HG03354 (cell line): ENCODE measurements around the gene ZNF787.

Source experiments
- ATAC-seq: cut with Tn5 transposase; IDR thresholded peaks from one replicate; pipeline ENCODE4 v1.9.1; 2021; ENCODE audit warnings: mild to moderate bottlenecking; ENCODE audit not compliant: unreplicated experiment, poor library complexity, severe bottlenecking

The ZNF787 gene

DNA sequence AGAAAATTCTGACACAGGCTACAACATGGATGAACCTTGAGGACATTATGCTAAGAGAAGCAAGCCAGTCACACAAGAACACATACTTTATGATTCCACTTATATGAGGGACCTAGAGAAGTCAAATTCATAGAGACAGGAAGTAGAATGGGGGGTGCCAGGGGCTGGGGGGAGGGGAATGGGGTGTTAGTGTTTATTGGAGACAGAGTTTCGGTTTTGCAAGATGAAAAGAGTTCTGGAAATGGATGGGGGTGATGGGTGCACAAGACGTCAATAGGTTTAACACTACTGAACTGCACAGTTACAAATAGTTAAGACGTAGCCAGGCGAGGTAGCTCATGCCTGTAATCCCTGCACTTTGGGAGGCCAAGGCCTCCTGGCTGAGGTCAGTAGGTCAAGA lies 3.5 kb upstream of the ZNF787 start:
- ATAC-seq: no peak

DNA sequence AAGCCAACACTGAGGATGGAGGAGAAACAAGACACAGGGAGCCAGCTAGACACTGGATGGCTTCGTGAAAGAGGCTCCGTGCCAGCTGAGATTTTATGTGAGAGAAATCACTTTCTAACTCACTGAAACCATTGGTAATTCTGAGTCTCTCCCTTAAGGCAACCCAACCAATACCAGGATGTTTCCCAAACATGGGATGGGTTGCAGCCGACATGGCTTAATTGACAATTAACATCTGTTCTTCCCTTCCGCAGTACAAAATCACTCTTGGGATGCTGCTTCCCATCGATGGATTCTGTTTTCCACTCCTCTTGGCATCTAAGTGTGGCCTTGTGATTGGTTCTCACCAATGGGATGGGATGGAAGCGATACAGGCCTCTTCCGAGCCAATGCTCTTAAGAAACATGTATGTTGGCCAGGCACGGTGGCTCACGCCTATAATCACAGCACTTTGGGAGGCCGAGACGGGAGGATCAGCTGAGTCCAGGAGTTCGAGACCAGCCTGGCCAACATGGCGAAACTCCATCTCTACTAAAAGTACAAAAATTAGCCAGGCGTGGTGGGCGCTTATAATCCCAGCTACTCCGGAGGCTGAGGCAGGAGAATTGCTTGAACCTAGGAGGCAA lies 2.3 kb upstream of the ZNF787 start:
- no peak for ATAC-seq

DNA sequence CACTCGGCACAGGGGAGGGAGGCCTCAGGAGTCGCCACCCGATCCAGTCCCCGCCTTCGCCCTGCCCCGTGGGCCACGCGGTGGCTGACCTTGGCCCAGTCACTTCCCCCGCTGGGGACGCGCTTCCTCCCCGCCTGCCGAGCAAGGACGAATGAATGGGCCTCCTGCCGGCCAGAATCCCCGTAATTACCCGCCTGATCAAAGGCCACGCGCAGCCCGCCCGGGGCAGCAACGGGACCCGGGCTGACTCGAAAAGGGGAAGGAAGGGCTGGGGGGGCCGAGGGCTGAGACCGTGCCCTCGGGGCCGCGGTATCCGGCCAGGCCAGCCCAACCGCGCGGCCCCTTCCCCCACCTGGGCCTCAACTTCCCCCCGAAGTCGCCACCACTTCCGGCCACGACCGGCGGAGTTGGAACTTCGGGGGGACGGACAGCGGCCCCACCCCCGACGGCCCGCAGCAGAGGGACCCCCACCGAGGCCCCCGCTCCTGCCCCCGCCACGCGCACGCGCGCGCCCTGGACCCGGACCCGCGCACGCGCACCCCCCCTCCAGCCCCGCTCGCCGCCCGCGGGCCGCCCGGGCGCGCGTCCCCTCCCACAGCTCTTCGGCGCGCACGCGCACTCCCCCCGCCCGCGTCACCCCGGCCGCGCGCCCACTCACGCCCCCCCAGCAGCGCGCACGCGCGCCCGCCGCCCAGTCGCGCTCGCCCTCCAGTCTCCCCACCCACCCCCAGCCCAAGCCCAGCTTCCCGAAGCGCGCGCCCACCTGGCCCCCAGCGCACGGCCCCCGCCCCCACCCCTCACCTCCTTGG lies 520 bp downstream of the ZNF787 start:
- ATAC-seq: peak; percentile 28

DNA sequence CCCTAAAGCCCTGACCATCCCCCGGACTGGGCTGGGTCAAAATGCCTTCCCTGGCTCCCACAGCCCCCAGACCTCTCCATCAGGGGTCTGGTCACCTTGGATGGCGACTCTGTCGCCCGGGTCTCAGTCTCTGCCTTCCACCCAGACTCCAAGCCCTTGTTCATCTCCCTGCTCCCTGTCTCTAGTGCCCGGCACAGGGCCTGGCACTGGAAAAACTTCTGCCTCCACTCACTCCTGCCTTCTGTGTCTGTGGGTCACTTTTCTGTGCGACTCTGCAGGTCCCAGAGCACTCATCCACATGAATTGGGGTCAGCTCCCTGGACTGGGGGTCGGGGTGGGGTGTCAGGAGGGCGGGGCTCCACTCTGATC lies 1.1 kb downstream of the ZNF787 start:
- ATAC-seq: no peak

DNA sequence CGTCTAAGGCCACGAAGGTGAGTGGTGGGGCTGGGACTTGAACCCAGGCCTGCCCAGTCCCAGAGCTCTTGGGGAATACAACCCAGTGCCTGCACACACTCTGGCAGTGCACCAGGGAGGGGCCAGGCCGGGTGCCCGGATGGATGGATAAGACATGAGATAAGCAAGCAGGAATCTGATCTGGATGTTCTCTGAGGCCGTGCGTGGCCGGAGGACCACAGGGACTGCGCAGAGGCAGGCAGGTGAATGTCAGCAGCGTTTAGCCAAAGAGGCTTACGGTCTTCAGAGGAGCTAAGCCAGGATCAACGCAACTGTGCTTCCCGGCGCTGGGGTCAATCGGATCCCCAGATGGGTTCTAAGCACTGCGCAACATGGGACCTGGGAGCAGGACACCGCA lies 1.5 kb downstream of the ZNF787 start:
- ATAC-seq: no peak

DNA sequence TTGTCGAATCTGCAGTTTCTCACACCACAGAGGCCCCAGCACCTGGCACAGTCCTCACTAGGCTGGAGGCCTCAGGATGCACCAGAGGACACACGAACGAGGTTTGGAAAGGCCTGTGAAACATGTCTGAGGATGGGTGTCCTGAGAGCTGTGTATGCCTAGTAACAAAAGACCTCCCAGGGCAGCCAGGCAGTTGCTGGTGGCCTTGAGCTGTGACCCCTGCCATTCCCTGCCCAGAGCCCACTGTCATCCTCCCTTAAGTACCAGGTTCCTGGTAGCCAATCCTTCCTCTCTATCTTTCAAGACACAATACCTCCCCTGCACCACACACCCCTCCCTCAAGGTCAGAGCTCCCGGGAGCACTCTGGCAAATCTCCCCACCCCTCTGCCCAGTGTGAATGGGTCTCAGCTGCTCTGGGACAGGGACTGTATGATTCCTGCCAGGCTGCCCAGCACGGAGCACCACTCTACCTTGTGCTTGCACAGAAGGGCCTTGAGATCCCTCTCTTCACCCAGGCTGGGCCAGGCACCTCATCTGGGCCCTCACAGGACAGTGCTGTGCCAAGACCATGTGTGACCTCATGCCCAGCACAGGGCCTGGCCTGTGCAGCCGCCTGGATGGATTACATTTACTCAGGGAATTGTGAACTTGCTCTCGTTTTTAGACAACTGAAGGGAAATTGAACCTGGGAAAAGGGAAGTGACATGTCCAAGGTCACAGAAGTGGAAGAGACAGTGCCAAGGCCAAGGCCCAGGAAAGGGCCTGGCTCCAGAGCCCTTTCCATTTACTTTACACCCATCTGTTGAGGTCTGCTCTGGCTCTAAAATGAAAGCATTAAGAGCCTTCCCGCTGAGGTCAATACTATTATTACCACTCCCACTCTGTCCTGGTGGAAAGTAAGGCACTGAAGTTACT lies 2.2 kb downstream of the ZNF787 start:
- ATAC-seq: no peak

DNA sequence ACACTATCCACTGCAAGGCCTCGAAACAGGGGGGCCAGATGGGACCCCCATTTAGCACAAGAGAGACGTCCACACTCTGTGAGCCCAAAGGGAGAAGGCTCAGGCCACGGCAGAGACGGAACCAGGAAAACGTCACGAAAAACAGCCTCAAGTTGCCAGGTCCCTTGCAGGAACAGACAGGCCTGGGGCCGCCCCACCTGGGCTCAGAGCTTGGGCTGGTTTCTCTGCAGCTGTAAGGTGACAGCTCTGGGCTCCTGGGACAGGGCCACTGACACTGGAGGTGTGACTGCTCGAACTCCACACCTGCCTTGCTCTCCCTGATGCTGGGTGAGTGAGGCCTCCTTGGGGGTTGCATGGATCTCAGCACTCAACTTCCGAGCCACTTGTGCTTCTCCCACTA lies 3.2 kb downstream of the ZNF787 start:
- ATAC-seq: no peak

DNA sequence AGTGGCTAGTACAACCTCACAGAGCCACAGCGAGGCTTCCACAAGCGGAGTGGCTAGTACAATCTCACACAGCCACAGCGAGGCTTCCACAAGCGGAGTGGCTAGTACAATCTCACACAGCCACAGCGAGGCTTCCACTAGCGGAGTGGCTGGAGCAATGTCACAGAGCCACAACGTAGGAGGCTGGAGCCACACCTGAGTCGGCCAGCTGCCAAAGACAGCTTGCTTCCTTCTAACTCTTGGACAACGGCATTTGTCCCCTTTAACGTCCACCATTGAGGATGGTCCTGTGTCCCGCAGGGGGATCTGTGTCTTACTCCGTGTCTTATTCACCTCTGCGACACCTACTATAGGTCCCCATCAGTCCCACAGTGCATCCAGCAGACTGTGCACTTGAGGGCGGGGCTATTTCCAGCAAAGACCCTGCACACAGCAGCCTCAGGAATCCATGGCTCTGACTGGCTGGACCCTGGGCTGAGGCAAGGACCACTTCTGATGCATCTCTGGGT lies 3.7 kb downstream of the ZNF787 start:
- no peak for ATAC-seq

DNA sequence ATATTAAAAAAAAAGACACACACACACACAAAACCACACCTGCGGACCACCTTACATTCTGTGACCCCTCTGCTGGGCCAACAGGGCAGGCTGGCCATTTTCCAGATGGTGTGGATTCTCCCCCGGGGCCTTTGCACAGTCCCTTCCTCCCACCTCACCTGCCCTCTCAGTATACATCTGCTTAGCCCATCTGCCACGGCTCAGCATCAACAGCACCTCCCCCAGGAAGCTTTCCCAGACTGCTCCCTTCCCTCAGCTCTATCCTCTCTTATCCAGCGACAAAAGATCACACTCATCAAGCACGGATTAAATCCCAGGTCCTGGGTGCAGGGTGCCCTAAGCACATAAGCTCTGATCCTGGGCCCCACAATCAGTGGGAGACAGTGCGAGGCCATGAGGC lies 4.5 kb downstream of the ZNF787 start:
- no peak for ATAC-seq

DNA sequence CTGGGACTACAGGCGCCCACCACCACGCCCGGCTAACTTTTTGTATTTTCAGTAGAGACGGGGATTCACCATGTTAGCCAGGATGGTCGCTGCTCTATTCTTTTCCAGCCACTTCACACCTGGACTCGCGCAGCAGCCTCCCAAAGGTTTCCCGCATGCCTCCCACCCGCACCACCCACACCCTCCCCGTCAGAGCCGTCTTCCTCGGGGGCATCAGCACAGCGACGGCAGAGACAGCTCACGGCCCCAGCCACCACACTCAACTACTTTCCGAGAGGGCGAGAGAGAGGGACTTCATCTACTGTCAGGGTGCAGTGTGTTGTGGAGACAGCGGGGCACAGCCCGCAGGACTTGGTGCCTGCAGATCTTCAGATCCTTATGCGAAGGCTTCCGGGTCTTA lies 5.6 kb downstream of the ZNF787 start:
- no peak for ATAC-seq

DNA sequence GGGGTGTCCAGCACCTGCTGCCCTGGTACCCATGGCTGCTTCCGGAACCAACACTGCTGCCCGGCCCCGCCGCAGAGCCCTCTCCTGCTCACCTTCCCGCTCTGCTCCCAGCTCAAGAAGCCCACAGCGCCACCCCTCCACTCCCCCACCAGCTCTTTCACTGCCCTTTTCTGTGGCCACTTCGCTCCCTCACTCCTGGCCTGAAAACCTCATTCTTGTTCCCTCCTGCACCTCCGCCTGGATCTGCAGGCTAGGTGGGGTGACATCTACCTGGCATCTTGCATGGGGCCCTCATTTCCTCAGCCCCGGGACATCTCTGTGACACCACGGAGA lies 6.4 kb downstream of the ZNF787 start:
- no peak for ATAC-seq

DNA sequence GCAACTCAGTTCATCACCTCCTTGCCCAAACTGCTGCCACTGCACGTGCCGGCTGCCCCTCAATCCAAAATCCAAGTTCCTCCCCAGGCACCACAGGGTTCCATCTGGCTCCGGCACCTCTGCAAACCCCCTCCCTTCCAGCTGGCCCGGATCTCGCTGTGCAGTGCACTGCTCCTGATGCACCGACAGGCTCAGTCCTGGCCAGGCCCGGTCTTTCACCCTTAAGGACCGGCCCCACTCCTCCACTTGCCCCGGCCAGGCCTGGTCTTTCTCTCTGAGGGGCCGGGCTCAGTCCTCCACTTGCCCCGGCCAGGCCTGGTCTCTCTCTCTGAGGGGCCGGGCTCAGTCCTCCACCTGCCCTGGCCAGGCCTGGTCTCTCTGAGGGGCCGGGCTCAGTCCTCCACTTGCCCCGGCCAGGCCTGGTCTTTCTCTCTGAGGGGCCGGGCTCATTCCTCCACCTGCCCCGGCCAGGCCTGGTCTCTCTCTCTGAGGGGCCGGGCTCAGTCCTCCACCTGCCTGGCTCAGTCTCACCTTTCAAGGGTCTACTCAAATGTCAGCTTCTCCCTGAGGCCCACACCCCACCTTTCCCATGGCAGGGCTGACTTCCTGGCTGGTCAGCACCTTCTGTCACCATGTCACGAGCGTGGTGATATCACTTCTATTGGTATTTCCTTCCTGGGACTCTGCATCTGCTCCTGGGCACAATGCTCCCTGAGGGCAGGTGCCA lies 6.9 kb downstream of the ZNF787 start:
- ATAC-seq: no peak

DNA sequence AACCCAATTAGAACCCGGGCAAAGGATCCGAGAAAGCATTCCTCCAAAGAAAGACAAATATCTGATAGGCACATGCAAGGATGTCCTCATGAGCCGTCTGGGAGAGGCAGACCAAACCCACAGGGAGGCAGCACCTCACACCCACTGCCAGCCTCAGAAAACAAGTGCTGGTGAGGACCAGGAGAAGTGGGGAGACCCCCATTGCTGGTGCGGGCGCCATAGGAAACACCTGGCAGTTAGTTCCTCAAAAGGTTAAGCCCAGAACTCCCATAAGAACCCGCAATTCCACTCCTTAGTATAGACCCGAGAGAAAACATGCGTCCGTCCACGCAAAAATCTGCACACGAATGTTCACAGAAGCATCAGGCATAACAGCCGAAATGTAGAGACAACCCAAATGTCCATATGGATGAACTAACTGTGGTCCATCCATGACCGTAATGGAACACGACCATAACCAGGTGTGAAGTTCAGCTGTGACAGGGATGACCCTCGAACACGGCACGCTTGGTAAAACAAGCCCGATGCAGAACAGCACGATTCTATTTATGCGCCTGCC lies 7.9 kb downstream of the ZNF787 start:
- ATAC-seq: no peak

DNA sequence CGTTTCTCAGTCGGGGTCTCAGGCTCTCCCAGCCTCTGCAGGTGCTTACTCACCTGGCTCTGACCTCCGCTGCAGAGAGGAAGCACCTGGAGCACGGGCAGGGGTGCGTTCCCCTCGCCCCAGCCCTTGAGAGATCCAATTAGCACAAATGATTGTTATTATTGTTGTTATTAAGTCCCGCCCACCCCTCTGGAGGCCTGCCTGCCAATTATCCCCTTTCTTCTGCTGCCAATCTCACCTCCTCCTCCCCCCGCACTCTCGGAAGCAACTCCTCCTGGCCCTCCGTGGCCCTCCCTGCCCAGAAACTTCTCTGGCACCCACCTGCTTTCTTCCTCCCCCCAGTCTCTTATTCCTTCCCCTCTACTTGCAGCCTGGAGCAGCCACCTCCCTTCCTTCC lies 8.8 kb downstream of the ZNF787 start:
- ATAC-seq: no peak

DNA sequence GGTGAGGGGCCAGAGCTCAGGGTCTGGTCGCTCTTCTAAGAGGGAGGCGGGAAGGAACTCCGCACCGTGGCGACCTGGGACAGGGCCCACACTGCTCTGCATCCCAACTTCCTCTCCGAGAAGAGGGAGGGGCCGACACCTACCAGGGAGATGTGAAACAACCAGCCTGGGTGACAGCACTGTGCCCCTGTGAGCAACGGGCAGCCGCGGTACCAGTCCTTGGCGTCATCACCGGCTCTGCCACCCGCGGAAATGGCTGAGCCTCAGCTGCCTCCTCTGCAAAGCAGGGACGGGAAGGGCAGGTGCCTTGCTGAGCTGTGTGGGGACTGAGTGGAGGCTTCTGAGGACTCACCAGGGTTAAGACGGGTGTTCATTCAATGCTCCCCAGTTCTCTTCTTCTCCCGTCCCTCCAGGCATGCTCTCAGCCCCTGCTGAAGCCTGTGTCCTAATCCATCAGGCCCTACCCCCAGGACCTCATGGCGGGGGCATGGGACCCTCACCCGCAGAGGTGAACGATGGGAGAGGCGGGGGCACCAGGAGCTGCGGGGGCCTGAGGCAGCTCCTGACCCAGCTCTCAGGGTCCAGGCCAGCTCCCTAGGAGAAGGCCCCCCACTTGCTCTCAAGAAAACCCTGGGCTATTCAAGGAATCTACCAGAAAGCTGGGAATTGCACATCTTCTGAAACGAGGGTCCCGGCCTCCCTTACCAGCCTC lies 9.3 kb downstream of the ZNF787 start:
- peak; percentile 71 for ATAC-seq

DNA sequence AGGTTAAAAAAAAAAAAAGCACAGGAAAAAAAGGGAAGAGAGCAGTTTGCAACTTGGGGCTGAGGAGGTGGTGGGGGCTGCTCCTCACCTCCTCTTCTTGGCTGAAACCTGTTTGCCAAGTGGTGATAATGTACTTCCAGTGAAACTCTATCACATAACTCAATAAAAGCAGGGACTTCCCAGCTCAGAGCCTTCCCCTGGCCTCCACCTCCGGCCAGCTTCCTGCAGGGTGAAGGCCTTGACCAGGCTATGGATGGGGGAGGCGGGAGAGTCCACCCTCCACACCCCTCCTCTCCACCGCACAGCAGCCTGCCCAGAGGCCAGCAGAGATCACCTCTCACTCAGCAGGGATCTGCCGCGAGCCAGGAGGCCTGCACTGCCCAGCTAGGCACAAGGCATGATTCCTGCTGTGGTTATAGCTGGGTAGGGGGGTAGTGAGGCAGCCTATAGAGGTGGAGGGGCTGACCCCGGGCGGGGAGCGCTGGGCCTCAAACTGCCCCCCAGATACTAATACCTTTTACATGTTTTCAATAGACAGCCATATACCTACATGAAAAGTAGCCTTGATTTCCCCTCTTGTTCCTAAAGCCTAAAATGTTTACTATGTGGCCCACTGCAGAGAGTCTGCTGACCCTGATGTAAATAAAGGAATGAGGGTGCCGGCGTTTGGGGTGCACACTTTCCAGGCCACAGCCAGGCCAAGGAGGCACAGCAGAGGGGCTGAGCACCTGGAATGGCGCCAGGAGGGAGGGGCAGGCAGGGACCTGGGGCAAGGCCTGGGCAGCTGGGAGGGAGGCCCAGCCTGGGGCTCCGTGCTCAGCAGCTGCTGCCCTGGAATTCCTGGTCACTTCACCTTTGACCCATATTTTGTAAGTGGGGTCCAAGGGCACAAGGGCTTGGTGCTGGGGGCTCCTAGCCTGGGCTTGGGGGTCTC lies 10.3 kb downstream of the ZNF787 start:
- ATAC-seq: no peak

DNA sequence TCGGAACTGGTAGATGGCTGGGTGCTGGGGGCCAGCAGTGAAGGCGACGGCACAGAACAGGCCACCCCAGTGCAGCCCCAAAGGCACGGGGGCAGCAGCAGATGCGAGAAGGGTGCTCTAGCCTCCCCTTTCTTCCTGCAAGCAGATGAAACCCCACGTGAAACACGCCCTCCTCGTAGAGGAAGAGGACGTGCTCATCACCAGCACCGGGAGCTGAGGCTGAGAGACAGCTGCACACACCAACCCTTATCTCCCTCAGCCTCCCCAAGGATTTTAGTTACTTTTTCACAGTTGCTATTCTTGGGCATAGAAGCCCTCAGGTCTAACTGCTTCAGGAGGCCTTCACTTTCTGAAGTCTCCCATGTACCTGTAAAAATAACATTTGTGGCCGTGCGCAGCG lies 11.9 kb downstream of the ZNF787 start:
- no peak for ATAC-seq
